Activated T-cell treated with anti-CD3 and anti-CD28 coated beads for 4 hours (primary cell): ENCODE data around the gene ICAM4.
"Not testable (repeated sequence)": the region's sequence is repeated elsewhere in the genome, so short reads cannot be mapped to it uniquely, and the experiment has no call there.

ENCODE experiments used
- DNase-seq: peaks from one replicate; pipeline ENCODE4 v3.0.0-alpha.2; 2020

The ICAM4 gene

DNA sequence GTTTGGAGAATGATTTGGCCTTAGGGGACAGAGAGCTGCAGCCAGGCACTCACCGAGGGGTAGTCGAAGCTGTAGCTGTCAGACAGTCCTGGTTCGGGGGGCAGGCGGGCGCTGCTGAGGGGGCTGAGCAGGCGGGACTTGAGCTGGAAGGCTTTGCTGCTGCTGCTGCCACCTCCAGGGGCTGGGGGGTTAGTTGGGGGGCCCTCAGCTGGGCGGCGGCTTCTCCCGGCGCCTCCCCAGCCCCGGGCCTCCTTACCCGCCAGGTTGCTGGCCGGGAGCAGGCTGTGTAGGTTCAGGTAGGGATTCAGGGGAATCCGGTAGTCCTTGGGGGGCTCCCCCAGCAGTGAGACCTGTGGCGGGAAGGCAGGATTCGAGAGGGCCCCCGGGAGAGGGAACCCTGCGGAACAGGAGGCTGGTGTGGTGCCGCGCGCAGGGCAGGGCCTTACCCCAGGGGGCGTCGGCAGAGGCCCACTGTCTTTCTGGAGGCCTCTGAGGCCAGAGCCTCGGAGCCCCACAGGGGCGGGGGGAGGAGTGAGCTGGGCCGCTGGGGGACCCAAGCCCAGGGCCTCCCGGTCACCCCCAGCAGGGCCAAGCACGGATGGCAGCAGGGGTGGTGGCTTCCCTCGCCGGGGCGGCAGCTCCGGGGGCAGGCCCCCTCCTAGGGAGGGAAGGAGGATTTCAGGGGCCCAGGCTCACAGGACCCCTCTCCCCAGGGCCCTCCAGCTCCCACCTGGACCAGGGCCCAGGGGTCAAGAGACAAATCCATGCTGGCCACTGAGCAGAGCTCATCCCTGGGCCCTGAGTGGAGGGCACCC is 34.1 kb downstream of the ICAM4 start:
- no peak for DNase-seq

GRCh38 chr19:10321417-10321797 is 34.7 kb downstream of the ICAM4 start:
- no peak for DNase-seq

- DNase-seq = no peak
Measured at GRCh38 chr19:10321874-10322835, 35.4 kb downstream of the ICAM4 start.

- DNase-seq = no peak
Measured at GRCh38 chr19:10325732-10326131, 39.0 kb downstream of the ICAM4 start.

DNA sequence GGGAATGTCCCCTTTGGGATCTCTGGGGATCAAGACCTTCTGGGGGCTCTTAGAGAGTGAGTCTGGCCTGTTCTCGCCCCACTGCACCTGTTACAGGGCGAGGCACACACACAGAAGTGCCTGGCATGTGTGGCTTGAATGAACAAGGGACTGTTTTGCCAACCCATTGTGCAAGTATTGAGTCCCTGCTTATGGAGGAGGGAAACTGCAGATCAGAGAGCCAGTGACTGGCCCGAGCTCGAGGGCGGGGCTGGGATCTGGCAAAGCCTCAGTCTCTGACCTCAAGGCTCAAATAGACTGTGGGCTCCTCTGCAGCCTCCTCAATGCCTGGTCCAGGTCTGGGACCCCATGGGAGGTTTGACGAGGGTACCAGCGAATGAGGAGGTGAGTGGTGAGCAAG is 41.0 kb downstream of the ICAM4 start:
- DNase-seq = no peak

- no peak for DNase-seq
Measured at GRCh38 chr19:10328558-10329429, 42.0 kb downstream of the ICAM4 start.

DNA sequence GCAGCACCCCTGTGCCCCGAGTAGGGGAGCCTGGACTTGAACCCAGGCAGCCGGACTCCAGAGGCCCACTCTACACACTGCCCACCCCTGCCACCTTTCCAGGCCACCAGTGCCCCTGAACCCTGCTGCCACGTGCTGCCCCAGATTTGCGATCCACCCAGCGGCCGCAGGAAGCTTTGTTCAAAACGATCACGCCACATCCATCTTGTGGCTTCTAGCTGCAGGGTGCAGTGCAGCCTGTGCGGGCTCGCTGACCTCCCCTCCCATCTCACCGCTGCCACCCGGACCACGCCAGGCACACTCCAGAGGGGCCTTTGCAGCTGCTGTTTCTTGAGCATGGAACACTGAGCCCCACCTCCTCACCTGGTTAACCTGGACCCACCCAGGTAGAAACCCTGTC is 42.8 kb downstream of the ICAM4 start:
- no peak for DNase-seq

- DNase-seq = no peak
Measured at GRCh38 chr19:10332158-10332964, 45.6 kb downstream of the ICAM4 start.

DNA sequence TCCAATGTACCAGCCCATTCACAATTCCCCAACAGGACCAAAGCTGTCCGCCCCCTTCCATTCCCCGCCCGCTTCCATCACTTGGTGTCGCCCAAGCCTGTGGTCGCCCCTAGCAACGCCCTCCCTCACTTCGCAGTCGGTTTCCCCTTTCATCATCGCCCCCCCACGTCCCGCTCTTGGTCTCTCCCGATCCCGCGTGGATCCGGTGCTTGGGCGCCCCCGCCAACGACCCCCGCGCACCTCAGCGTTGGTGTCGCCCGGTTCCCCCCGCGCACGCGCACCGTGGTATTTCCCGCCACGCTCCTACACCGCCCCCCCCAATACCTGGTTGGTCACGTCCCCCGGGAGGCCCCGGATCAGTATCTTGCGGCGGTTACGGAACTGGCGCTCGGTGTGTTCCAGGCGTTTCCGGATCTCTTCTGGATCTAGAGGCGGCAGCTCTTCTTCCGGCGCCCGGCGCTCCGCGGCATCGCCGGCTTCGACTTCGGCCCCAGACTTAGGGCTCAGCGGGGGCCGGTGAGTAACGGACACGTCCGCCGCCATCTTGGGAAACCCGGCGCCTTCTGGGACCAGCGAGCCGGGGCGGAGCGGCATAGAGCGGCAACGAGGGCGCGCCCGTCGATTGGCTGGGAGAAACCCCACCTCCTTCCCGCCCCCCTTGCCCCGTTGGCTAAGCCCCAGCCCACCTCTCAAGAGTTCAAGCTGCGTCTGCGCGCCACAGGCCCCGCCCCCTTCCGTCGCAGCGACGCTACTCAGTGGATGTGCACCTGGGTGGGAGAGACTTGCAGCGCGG is 46.4 kb downstream of the ICAM4 start, which contains the start of gene RAVER1:
Gene RAVER1 (minus strand): TSS at position 565 of the 793 bp plus-strand sequence. CDS start 22 bp downstream, at position 543.
- peak; percentile 96 for DNase-seq

DNA sequence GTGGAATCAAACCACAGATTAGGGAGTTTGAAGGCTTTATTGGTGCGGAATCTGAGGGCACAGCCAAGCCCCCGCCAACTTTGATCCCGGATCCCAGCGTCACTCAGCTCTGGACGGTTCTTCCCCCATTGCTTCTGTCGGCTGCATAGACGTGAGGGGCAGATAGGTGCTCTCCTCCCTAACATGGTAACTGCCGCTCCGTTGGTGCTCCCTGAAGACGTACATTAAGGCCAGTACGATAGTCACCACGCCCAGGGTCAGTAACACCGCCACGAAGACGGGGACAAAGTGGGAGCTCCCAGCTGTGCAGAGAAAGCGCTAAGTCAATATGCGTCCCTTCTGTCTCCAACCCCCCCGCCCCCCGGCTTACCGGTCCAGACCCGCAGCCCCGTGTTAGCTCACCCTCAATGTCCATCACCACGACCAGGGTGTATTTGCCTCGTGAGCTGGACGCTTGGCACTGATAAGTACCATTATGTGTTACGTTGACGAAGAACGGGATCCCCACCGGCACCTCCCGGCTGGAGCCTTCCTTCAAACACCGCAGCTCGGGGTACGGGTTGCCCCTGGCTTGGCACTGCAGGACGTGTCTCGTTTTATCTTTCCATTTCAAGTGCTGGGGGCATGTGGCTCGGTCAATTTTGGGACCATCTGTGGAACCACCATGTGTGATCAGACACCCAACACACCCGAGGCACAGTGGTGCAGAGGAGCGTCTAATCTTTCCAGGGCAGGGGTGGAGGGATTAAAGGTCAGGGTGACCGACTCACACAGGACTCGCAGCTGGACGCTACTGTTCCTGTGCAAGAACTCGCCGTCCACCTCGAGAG is 47.2 kb downstream of the ICAM4 start:
- no peak for DNase-seq

DNA sequence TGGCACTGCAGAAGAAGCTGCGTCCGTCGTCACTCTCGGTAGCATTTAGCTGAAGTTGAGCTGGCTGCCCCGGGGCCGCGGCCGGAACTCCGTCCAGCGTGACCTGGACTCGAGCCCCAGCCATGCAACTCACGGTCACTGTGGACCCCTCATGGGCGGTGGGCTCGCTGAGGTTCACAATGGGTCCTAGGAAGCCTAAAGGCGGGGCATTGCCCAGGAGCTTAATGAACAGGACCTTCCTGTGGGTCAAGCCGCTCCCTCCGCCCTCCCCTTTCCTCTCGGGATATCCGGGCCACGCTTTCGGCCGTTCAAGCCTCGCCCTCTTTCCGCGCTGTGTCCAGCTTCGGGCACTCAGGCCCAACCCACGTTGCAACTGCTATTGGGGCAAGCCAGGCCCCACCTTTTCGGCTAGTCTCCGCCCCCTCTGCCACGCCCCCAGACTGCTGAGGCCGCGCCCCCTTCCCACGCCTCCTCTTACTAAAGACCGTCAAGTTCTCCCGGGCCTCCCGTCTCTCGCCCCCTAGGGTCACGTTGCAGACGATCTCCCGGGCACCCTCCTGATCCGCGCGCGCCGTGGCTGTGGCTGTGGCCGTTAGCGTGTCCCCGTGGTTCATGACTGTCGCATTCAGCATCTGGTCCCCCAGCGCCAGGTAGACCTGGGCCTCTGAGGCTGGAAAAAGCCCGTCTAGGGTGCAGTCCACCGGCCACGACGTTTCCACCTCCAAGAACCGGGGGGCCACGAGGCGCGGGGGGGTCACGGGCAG is 48.0 kb downstream of the ICAM4 start:
- no peak for DNase-seq

- DNase-seq = no peak
Measured at GRCh38 chr19:10335352-10335985, 48.7 kb downstream of the ICAM4 start.

DNA sequence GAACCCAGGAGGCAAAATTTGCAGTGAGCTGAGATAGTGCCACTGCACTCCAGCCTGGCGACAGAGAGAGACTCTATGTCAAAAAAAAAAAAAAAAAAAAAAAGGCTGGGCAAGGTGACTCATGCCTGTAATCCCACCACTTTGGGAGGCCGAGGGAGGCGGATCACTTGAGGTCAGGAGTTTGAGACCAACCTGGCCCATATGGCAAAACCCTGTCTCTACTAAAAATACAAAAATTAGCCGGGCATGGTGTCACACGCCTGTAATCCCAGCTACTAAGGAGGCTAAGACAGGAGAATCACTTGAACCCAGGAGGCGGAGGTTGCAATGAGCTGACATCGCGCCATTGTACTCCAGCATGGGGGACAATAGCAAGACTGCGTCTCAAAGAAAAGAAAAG is 50.0 kb downstream of the ICAM4 start:
- DNase-seq = not testable (repeated sequence)
